Parathyroid adenoma (tissue), 2 donors: ENCODE data around the gene B4GALNT4.

Source experiments
- H2AFZ ChIP-seq: fragments of 300-600 bp; sonication (generic); one replicate; pipeline ENCODE4 v1.7.0; 2017; ENCODE audit warnings: antibody characterized with exemption, mild to moderate bottlenecking
- H3K27ac ChIP-seq: fragments of 300-600 bp; sonication (generic); one replicate; pipeline ENCODE4 v1.7.0; 2017
- H3K27me3 ChIP-seq: fragments of 300-600 bp; sonication (generic); one replicate; pipeline ENCODE4 v1.7.0; 2017; ENCODE audit warnings: low read length; ENCODE audit not compliant: control insufficient read depth, insufficient read depth
- H3K36me3 ChIP-seq: fragments of 300-600 bp; sonication (generic); one replicate; pipeline ENCODE4 v1.7.0; 2017; ENCODE audit warnings: low read length; ENCODE audit not compliant: control insufficient read depth, insufficient read depth
- H3K4me1 ChIP-seq: fragments of 300-600 bp; sonication (generic); one replicate; pipeline ENCODE4 v1.7.0; 2017; ENCODE audit warnings: control low read depth
- H3K4me2 ChIP-seq: fragments of 300-600 bp; sonication (generic); one replicate; pipeline ENCODE4 v1.7.0; 2017; ENCODE audit warnings: low read length
- H3K4me3 ChIP-seq: fragments of 300-600 bp; sonication (generic); one replicate; pipeline ENCODE4 v1.7.0; 2017; ENCODE audit warnings: low read depth, low read length
- H3K79me2 ChIP-seq: fragments of 300-600 bp; sonication (generic); one replicate; pipeline ENCODE4 v1.7.0; 2017; ENCODE audit warnings: control low read depth
- H3K9ac ChIP-seq: fragments of 300-600 bp; sonication (generic); one replicate; pipeline ENCODE4 v1.7.0; 2017; ENCODE audit warnings: mild to moderate bottlenecking
- H3K9me3 ChIP-seq: fragments of 300-600 bp; sonication (generic); one replicate; pipeline ENCODE4 v1.7.0; 2017; ENCODE audit warnings: low read length; ENCODE audit not compliant: control insufficient read depth
- TF ChIP-seq, protein P1 (sequence below): fragments of 300-600 bp; sonication (generic); IDR thresholded peaks from one replicate; pipeline ENCODE4 v1.7.0; 2017; ENCODE audit warnings: antibody characterized with exemption, mild to moderate bottlenecking
- donor health status: primary hyperparathyroidism.

B4GALNT4 gene

DNA sequence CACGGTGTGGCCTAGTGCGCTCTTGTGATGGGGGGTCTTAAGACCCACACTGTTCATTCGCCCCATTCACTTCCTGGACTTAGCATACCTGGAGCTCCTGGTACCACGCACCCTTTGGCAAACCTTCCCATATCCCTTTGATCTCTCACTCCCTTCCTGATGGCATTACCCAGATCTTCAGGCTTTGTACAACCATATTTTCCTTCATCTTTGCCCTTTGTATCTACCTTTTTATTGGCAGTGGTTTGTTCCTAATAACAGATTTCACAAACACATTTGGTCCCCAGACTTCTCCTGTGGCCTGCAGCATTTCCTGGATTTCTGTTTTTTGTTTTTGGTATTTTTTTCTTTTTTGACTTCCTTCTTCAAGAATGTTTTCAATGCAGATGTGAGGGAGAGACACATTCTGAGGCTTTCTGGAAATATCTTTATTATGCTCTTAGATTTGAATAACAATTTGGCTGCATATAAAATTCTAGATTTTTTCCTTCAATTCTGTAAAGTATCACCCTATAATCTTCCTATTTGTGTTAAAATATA lies 32.6 kb upstream of the B4GALNT4 start:
- no peak overlapping the region for H2AFZ ChIP-seq
- H3K4me1 ChIP-seq, result no peaks in the 10 kb centered on the region
- peak overlapping the region; percentile 55 for H3K27ac ChIP-seq
- no peaks in the 10 kb centered on the region for H3K79me2 ChIP-seq
- H3K9ac ChIP-seq, result no peak overlapping the region
- no peaks in the 10 kb centered on the region for H3K27me3 ChIP-seq
- H3K9me3 ChIP-seq, result no peaks in the 10 kb centered on the region
- H3K4me3 ChIP-seq, result no peak overlapping the region
- no peaks in the 10 kb centered on the region for H3K36me3 ChIP-seq
- H3K4me2 ChIP-seq, result no peak overlapping the region
- TF ChIP-seq, protein P1, sequence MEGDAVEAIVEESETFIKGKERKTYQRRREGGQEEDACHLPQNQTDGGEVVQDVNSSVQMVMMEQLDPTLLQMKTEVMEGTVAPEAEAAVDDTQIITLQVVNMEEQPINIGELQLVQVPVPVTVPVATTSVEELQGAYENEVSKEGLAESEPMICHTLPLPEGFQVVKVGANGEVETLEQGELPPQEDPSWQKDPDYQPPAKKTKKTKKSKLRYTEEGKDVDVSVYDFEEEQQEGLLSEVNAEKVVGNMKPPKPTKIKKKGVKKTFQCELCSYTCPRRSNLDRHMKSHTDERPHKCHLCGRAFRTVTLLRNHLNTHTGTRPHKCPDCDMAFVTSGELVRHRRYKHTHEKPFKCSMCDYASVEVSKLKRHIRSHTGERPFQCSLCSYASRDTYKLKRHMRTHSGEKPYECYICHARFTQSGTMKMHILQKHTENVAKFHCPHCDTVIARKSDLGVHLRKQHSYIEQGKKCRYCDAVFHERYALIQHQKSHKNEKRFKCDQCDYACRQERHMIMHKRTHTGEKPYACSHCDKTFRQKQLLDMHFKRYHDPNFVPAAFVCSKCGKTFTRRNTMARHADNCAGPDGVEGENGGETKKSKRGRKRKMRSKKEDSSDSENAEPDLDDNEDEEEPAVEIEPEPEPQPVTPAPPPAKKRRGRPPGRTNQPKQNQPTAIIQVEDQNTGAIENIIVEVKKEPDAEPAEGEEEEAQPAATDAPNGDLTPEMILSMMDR, result no peak

DNA sequence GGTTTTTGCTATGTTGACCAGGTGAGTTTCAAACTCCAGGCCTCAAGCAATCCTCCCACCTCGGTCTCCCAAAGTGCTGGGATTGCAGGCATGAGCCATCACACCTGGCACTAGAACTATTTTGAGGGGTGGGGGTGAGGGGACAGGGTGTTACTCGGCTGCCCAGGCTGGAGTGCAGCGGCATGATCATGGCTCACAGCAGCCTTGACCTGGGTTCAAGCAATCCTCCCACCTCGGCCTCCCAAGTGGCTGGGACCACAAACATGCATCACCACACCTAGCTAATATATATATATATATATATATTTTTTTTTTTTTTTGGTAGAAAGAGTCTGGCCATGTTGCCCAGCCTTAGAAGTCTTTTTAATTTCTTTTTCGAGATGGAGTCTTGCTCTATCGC lies 31.6 kb upstream of the B4GALNT4 start:
- Histone ChIP-seq H3K4me3 (no peak overlapping the region), H3K27ac (no peak overlapping the region), H3K9ac (no peak overlapping the region), H3K36me3 (no peaks in the 10 kb centered on the region), H2AFZ (no peak overlapping the region), H3K4me2 (no peak overlapping the region), H3K79me2 (no peaks in the 10 kb centered on the region), H3K27me3 (no peaks in the 10 kb centered on the region), H3K9me3 (no peaks in the 10 kb centered on the region), H3K4me1 (no peaks in the 10 kb centered on the region)
- TF ChIP-seq, protein P1, result no peak

DNA sequence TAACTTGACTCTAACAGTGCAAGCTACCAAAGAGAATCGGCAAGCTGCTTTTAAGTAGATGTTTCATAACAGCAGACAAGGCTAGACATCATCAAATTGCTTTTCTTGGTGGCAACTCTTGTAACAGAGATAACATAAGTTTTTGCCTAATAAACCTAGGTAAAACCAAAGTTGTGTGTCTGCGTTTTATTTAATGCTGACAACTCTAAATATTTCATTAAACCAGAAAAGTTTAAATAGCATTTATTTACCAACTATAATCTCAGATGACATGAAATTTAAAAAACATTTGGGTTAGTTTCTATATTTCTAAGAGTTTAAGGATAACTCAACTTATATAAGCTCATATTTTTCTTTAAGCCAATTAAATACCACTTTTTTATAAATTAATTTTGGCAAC lies 29.3 kb upstream of the B4GALNT4 start:
- Histone ChIP-seq H3K36me3 (no peaks in the 10 kb centered on the region), H3K27ac (no peak overlapping the region), H2AFZ (no peak overlapping the region)

DNA sequence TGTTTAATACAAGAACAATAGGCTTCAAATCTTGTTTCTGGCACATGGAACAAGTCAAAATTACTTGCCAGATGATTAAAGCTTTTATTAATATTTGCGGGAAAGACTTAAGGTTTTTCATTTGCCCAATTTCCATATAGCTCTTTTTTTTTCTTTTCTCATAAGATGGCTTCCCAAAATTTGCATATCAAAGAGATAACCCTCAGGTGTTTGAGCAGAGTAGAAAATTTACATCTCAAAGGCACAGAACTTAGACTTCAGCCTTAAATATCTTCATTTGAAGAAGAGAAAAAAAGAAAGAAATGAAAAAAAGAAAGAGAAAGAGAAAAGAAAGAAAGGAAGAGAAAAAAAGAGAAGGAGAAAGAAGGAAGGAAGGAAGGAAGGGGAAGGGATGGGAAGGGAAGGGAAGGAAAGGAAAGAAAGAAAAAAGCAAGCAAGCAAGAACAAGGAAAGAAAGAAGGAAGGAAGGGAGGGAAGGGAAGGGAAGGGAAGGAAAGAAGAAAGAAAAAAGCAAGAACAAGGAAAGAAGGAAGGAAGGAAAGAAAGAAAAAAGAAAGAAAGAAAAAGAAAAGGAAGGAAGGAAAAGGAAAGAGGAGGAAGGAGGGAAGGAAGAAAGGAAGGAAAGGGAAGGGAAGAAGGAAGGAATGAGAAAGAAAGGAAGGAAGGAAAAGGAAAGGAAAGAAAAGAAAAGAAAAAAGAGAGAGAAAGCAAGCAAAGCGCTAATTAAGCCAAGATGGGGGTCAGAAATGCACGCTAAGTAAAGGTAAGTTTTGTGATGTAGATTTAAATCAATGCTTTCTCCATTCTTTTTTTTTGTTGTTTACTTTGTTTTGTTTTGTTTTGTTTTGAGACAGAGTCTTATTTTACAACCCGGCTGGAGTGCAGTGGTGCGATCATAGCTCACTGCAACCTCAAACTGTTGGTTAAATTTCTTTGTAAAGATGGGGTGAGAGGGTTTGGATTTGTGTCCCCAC lies 28.5 kb upstream of the B4GALNT4 start:
- no peak overlapping the region for H3K9ac ChIP-seq
- H3K4me2 ChIP-seq, result no peak overlapping the region
- H3K9me3 ChIP-seq, result no peaks in the 10 kb centered on the region
- no peak overlapping the region for H3K4me3 ChIP-seq
- no peaks in the 10 kb centered on the region for H3K36me3 ChIP-seq
- H2AFZ ChIP-seq, result no peak overlapping the region
- H3K4me1 ChIP-seq, result no peaks in the 10 kb centered on the region
- no peaks in the 10 kb centered on the region for H3K27me3 ChIP-seq
- H3K27ac ChIP-seq, result no peak overlapping the region
- TF ChIP-seq, protein P1, result no peak
- no peaks in the 10 kb centered on the region for H3K79me2 ChIP-seq

More for the DNA sequence above, 29.3 kb upstream of the B4GALNT4 start:
- no peaks in the 10 kb centered on the region for H3K9me3 ChIP-seq
- no peak overlapping the region for H3K9ac ChIP-seq
- H3K4me1 ChIP-seq, result no peaks in the 10 kb centered on the region
- no peak overlapping the region for H3K4me3 ChIP-seq
- no peak overlapping the region for H3K4me2 ChIP-seq
- H3K27me3 ChIP-seq, result no peaks in the 10 kb centered on the region
- no peaks in the 10 kb centered on the region for H3K79me2 ChIP-seq
- TF ChIP-seq, protein P1, result no peak
